Liver (tissue), 3 donors: ENCODE measurements around the gene SDK2.

Experiments used
- EGR1 ChIP-seq, 2 donors: IDR thresholded peaks; 2 replicates each; pipeline ENCODE4 v1.6.1; 2016 to 2018; ENCODE audit warnings: antibody characterized with exemption in 2 of 2, low read depth in 2 of 2
- FOXA1 ChIP-seq: IDR thresholded peaks from 2 replicates; pipeline ENCODE4 v1.6.1; 2016; ENCODE audit warnings: antibody characterized with exemption
- JUND ChIP-seq, 2 donors: IDR thresholded peaks; 2 replicates each; pipeline ENCODE4 v1.6.1; 2016; ENCODE audit warnings: antibody characterized with exemption in 2 of 2
- TAF1 ChIP-seq: conservative IDR thresholded peaks from 2 replicates; pipeline ENCODE4 v1.6.1; 2016; ENCODE audit warnings: antibody characterized with exemption, mild to moderate bottlenecking
- TF ChIP-seq, protein P1 (sequence below): fragments of 150-350 bp; IDR thresholded peaks from 2 replicates; pipeline ENCODE4 v1.5.1; 2017; ENCODE audit warnings: improper control_type of control experiment, low read depth, low read length; ENCODE audit not compliant: missing input control
- donor health status: healthy.
- donor health status: healthy.

DNA sequence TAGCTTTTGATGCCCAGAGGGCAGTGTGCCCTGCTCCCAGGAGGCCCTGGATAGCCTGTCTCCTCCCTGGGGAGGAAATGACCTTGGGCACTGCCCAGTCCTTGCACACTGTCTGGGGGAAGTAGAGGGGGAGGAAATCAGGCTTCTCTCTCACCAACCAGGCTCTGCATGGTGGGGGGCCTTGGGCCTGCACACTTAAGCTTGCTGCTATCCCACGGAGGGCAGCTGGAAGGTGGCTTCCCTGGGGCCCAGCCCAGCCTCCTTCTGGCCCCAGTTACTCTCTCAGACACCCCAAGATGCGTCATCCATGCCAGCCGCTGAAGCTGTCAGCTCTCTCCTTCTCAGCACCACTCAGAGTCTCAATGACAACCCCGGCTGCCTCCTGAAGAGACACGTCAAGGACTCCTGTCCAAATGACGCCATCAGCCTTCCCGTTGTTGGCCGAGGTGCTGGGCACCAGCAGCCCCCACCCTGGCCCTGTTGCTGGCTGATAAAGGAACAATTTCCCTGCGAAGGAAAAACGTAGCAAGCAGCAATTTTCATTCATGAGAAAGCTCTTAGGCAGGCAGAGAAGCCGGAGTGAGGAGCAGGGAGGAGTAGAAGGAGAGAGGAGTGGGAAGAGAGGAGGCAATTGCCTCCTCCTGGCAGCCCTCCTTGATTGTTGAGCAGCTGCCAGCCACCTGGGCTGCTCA, 95.5 kb downstream of the SDK2 start:
- TF ChIP-seq TAF1 (no peak), JUND (IDR thresholded peaks at IDR 0.05) (no peak), EGR1 (IDR thresholded peaks at IDR 0.05; ENCODE audit: low read depth in 2 of 2) (no peak), FOXA1 (no peak)
- TF ChIP-seq, protein P1, sequence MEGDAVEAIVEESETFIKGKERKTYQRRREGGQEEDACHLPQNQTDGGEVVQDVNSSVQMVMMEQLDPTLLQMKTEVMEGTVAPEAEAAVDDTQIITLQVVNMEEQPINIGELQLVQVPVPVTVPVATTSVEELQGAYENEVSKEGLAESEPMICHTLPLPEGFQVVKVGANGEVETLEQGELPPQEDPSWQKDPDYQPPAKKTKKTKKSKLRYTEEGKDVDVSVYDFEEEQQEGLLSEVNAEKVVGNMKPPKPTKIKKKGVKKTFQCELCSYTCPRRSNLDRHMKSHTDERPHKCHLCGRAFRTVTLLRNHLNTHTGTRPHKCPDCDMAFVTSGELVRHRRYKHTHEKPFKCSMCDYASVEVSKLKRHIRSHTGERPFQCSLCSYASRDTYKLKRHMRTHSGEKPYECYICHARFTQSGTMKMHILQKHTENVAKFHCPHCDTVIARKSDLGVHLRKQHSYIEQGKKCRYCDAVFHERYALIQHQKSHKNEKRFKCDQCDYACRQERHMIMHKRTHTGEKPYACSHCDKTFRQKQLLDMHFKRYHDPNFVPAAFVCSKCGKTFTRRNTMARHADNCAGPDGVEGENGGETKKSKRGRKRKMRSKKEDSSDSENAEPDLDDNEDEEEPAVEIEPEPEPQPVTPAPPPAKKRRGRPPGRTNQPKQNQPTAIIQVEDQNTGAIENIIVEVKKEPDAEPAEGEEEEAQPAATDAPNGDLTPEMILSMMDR = no peak
